Cerebellar nuclear complex (tissue), 1 donor: ENCODE measurements around the gene RGS14.
"Not testable (repeated sequence)": the region's sequence is repeated elsewhere in the genome, so short reads cannot be mapped to it uniquely, and the experiment has no call there.

Experiments
- DNase-seq, 2 experiments: peaks; one replicate each; lab custom pipeline; 2025; lab: John Stamatoyannopoulos, UW

The RGS14 gene

DNA sequence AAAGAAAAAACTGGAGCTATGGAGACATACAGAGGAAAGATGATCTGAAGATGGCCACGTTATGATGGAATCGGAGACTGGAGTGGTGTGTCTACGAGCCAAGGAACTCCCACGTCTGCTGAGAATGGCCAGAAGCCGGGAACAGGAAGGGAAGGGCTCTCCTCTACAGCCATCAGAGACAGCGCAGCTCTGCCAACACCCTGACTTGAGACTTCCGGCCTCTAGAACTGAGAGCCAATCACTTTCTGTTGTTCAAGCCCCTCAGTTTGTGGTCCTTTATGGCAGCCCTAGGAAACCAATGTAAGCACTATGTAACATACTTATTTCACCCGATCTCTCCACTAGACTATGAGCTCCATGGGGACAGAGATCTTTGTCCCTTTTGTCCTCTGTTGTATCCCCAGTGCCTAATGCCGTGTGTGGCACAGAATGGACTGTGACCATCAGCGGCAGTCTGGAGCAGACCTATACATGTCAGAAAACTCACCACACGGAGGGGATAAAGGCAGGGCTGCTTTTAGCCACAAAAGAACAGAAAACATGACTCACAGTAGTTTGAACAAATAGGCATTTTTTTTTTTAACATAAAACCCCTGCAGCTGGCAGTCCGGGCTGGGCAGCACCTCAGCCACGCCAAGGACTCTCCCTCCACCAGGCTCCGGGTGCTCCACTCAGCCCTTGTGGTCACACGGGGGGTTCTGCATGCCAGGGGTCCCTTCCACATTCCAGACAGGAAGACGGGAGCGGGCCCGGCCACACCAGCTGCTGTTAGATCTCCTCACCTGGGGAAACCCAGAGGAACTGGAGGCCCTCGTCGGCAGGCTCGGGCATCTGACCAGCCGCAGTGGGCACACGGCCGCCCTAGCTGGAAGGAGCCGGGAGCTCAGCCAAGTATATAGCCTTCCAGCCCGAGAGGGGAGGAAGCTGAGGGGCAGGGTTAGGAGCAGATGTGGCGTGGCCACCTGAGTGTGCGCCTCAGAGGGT, 29.9 kb upstream of the RGS14 start:
- DNase-seq: no peak

DNA sequence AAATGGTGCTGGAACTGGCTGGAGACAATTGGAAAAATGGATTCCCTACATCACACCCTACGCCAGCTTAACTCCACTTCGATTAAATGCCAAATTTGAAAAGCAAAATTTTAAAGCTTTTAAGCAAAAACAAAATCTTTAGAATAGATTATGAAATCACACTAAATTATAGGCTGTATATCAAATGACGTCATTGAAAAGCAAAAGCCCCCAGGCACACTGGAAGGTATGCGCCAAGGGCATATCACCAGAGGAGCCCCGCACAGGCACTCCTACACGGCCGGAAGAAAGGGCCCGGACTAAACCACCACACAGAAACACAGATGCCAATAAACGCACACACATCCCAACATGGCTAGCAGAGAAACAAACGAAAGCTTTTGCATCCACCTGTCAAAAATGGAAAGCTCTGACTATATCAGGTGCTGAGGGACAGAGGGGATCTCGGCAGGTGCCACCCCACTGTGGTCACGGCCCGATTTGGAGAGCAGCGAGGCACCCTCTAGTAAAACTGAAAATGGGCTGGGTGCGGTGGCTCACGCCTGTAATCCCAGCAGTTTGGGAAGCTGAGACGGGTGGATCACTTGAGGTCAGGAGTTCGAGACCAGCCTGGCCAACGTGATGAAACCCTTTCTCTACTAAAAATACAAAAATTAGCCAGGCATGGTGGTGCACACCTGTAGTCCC, 29.0 kb upstream of the RGS14 start:
- no peak for DNase-seq

DNA sequence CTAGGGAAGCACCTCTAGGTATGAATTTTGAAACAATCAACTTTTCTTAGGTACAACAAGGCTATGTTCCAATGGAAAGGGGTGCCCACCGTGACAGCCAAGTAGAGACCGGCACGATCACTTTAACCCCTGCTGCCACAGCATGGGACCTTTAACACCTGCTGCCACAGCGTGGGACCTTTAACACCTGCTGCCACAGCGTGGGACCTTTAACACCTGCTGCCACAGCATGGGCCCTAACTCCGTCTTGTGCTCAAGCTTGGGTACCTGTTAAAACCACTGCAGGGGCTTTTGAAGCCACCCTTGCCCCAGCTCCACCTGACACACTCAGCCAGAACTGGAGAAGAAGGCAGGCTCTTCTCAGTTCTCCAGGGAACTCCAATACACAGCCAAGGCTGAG, 27.8 kb upstream of the RGS14 start:
- no peak for DNase-seq

DNA sequence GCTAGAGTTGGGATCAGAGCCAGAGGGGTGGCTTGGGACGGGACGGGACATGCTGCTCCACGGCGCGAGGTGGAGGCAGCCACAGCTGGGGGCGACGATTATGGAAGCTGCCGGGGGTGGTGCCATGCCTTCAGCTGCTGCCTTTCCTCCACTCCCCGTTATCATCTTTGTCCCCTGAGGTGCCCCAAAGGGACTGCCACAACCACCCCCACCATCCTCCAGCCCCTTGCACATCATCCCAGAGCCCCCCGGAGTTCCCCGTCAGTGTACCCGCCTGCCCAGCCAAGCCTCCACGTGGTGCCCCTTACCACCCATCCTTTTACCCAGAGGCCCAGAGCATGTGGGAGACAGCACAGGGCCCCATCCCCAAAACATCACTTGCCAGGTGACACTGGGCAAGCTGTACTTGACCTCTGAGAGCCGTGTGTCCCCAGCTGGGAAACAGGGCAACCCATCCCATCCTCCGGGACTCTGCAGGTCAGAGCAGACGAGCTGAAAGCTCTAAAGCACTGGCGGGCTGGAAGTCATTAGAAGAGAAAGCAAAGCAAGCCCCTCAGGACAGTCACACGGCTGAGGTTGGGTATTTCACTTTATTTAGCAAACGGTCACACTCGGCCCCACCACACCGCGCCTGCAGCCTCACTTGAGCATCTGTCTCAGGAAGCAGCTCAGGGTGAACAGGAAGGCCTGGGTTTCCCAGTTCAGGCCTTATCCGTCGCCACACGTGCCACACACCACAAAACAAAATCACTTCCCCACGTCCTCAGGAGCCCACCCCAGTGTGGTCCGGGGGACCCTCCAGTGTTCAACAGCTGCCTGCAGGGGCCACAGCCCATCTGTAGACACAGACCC, 26.5 kb upstream of the RGS14 start:
- DNase-seq: no peak

DNA sequence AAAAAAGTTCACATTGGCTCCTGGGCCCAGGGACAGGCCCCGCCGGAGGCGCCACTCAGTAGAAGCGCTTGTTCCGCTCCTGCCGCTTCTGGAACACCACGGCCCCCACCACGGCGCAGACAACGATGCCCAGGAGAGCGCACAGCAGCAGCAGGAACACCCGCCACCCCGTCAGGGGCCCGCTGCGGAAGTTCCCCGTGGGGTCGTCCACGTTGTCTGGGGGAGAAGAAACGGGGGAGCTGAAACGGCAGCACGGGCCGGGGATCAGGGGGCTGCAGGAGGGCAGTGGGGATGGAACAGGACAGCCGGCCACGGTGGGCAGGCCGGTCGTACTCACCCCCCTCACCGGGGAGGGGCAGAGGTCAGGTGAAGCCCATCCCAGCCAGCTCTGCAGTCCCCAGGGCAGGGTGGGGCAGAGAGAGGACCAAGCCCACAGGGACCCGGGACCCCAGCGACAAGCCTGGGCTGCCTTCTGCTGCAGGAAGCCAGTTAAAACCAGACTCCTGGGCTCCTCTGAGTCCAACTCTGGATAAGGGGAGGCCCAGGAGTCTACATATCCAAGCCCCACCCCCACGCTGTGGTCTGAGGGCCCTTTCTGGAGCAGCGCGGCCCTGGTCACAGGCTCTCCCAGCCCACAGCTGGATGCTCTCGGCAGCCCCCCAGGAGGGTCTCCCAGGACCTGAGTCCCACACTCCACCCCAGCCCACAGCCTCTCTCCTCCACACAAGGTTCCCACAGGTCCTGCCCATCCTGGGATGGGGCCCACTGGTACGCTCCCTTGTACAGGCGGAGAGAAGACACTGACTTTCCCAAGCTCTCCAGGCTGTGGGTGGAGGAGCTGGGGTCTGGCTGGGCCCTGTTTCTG, 25.5 kb upstream of the RGS14 start:
- DNase-seq: no peak

DNA sequence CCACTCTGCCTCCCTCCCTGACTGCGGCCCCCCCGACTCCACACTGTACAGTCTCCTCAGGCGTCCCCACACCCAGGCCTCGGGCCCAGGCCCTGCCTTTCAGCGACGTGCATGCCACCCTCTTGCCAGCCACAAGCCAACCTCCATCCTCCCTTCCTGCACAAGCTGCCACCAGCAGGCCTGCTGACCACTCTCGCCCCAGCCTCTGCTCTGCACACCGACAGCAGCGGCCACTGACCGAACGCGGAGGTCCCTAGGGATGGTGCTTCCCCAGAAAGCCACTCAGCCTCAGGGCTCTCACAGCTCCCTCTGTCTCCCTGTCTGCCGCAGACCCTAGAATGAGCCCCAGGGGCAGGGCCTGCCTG, 24.8 kb upstream of the RGS14 start:
- DNase-seq: no peak

DNA sequence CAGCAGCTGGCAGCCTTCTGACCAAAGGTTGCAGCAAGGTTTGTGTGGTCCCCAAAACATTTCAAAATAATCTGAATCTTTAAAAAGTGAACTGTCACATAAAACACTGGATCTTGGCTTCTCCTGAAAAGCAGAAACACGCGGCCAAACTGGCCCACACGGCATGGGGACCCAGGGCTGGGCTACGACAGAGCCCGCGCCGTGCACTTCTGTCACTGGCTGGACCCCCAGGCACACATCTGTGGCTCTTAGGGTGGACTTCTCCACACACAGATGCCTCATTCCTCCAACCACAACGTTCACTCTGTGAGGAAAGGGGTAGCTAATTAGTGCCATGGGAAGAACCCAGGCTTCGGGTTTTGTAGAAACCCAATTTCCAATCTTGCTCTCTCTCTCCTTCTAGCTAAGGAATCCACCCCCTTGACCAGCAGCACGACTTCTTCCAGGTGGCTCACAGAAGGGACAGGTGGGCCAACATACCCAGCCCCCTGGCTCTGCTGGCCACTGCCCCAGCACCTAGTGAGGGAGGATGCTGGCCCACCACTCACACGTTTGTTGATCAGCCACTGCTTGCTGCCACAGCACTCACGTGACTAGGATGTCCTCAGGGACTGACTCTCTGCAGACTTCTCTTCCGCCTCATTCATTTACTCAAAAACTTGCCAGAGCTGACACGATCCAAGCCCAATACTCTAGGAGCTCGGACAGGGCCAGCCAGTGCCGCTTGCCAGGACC, 24.1 kb upstream of the RGS14 start:
- no peak for DNase-seq

DNA sequence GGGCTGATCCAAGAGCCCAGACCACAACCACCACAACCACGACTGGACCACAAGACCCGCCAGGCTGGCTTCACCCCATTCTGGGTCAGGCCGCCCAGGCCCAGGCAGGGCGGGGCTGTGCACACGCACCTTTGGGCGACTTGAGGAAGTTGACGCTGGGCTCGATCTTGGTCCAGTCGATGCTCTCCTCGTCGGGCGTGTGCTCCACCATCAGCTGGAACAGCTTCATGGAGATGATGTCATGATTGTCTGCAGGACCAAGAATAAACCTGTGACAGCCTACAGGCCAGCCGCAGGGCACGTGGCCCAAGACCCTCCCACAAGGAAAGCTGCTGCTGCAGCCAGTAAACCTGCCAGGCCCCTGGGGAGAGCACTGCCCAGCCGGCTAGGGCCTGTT, 23.6 kb upstream of the RGS14 start:
- DNase-seq: no peak

DNA sequence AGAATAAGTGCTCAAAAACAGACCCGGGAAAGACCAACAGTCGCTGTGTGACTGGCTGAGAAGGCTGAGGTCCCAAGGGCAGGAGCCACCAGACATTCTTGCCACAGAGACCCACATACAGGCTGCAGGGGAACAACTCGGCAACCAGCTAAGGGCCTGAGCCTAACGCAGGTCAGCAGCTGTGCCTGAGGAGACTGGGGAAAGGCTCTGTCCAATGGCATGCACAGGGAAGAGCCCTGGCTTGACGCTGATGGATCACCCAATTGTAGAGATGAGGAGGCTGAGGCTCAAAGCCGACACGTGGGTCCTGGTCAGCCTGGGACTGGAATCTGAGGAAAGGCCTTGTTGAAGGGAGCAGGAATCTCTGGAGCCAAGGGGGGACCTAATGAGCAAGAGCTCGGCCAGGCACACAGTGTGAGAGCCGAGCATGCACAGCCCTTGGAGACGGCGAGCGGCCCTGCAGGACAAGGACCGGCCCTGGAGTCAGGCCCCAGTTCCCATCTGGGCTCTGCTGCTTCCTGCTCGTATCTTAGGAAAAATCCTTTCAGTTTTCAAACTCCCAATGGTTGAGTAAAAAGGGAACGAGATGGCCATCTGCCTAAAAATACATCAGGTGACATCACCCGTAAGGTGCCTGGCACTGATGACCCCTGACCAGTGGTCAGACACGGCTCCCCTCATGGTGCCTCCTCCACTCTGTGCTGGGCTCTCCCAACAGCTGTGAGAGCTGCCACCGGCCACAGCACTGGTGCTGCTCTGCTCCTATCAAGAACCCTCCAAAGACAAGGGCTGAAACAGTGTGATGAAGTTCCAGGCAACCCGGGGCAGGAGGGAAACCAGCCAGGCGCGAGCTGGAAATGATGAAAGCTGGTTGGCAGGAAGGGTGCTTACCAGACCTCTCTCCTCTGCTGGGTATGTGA, 22.7 kb upstream of the RGS14 start:
- DNase-seq: no peak

DNA sequence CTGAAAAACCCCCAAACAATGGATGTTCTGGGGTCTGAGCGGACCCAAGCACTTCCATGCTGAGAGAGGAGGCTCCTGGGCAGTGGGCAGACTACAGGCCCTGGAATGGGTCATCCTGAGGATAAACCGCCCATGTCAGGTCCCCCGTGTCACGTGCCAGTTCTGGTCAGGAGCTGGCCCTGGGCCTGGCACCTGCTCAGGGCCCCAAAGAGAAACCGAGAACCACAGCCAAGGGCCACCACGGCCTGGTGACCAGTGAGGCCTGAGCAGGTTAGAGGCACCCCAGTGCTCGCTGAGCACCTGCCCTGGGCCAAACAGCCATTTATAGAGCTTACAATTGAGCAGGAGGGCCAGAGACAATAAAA, 22.0 kb upstream of the RGS14 start:
- DNase-seq: no peak

DNA sequence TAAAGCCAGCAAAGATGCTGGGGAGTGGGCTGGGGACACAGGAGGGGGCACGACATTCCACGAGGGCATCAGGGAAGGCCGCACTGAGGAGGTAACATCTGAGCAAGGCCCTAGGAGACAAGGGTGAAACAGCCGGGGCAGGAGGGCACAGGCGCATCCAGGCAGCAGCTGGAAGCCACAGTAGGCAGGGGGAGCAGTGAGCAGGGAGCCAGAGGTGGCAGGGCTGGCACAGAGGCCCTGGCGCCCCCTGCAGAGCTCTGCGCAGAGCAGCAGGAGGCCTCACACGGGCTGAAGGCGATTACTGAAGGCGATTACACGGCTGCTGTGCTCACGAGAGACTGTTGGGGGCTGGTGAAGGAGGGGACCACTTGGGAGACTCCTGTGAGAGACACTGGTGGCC, 21.6 kb upstream of the RGS14 start:
- no peak for DNase-seq

DNA sequence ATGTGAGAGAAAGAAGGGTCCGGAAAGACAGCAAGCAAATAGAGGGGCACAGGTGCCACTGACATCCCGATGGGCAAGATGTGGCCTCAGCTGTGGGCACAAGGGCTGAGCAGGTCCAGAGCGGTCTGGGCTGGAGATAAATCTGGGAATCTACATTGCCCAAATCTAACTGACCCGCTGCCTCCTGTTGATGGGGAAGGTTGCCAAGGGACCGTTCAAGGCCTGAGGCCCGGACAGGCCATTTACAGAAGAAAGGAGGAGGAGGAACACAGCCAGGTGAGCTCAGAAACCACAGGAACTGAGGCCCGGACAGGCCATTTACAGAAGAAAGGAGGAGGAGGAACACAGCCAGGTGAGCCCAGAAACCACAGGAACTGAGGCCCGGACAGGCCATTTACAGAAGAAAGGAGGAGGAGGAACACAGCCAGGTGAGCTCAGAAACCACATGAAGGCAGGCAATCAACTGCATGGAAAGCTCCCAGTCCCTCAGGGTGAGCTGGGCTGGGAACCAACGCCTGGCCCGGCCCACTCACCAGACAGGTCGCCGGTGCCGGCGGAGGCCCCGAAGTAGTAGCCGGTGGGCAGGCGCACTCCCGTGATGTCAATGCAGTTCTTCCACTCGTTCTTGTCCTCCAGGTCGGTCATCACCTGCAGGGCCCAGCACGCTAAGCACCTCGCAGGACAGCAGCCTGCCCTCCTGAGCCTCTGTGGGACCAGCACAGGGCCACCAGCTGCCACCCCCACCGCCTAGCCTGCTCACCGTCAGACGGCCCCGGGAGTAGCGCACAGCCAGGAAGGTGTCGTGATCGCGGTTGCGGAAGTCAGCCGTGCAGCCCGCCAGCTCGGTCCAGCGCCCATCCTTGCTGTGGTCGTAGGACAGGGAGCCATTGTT, 20.9 kb upstream of the RGS14 start:
- no peak for DNase-seq

DNA sequence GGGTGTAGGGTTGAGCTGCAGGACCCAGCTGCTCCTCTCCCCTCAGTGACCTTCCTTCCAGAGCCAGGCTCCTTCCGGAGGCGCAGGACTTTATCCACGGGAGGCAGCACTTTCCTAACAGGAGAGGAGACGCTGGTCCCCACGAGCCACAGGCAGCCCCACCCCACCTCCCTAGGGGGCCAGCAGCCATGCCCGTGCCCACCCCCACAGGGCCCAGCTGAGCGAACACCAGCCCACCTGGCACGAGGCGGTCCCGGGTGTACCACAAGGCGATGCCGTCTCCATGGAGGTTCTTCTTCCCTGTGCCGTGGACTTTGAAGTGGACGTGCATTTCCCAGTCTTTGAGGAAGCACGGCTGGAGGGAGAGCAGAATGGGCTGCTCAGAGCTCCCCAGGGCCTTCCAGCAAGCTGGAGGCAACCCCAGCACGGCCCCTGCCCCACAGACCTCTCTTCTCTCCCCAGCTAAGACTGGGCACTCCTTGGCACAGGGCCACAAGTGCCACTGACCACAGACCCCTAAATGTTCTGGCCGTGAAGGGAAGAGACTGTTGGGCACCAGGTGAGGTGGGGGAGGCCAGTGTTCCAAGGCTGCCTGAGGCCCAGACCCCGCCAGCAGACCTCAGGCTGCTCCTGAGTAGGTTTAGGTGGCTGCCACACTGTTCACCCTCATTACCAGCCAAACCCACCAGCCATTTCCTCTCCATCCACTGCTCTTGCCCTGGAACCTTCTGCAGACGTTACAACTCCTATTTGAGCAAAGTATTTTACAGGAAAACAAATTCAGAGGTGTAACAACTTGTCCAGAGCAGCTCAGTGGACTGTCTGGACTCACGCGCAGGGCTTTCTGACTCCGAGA, 19.2 kb upstream of the RGS14 start:
- no peak for DNase-seq

DNA sequence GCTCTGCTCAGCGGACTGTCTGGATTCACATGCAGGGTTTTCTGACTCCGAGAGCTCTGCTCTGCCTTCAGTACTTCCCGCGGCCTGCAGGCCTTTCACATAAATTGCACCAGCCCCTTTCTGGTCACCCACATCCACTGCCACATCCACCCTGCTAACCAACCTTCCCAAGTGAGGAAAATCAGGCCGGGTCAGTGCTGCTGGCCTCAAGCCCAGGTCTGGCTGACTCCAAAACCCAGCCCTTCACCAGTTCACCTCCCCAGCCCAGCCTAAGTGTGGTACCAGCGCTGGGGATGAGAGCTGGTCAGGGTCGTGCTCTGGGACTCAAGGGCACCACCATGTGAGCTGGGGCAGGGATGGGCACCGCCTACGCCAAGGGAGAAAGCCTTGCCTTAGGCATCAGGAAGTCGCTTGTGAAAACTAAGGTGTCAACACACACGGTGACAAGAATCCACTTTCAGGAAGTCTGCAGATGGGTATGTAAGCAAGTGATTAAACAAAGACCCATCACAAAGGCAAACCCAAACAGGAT, 18.6 kb upstream of the RGS14 start:
- DNase-seq: no peak

DNA sequence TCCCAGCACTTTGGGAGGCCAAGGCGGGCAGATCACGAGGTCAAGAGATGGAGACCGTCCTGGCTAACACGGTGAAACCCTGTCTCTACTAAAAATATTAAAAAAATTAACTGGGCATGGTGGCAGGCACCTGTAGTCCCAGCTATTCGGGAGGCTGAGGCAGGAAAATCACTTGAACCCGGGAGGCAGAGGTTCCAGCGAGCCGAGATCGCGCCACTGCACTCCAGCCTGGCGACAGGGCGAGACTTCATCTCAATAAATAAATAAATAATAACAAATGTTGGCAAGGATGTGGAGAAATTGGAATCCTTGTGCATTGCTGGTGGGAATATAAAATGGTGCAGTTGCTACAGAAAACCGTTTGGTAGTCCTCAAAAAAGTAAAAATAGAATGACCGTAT, 14.7 kb upstream of the RGS14 start:
- DNase-seq: not testable (repeated sequence)

DNA sequence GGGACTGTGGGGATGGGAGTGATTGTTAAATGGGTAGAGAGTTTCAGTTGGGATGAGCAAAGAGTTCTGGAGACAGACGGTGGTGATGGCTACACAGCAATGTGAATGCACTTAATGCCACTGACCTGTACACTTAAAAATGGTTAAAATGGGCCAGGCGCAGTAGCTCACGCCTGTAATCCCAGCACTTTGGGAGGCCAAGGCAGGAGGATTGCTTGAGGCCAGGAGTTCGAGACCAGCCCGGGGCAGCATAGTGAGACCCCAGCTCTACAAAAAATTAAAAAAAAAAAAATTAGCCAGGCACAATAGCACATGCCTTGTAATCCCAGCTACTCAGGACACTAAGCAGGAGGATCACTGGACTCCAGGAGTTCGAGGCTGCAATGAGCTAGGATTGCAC, 13.9 kb upstream of the RGS14 start:
- DNase-seq: no peak

DNA sequence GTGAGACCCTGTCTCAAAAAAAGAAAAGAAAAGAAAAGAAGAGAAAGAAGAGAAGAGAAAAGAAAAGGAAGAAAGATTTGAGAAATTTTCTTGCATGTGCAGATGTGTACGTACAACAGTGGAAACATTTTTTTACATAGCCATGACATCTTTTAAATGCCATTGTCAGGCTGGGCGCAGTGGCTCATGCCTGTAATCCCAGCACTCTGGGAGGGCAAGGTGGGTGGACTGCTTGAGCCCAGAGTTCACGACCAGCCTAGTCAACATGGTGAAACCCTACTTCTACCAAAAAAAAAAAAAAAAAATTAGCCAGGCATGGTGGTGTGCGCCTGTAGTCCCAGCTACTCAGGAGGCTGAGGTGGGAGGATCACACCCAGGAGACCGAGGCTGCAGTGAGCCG, 12.8 kb upstream of the RGS14 start:
- no peak for DNase-seq

DNA sequence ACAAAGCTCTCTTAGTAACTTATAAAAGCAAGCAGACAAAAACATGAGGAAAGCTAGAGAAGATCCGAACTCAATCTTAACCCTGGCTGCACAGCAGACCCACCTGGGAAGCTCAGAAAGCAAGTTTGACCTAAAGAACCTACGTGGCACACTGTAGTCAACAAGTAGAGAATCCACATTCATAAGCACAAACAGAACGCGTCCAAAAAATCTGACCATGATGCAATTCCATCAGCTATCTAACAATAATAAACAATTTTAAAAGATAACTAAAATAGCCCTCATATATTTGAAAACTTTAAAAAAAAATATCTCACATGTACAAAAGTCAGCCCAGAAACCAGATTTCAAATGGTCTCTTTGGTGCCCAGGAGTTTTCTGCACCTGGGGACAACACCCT, 10.9 kb upstream of the RGS14 start:
- DNase-seq: no peak
